Activated naive CD4-positive, alpha-beta T cell treated with anti-CD3 and anti-CD28 coated beads, Interleukin-2, amount 50 U/mL, for 24 hours (primary cell): ENCODE data around the gene PARM1.

Source experiments
- H3K27ac Mint-ChIP-seq: one replicate; pipeline ENCODE4 v1.8.0; 2021; ENCODE audit warnings: mild to moderate bottlenecking, mixed read lengths
- H3K27me3 Mint-ChIP-seq: one replicate; pipeline ENCODE4 v1.8.0; 2021; ENCODE audit warnings: mixed read lengths
- H3K36me3 Mint-ChIP-seq: one replicate; pipeline ENCODE4 v1.8.0; 2021; ENCODE audit warnings: mixed read lengths
- H3K4me1 Mint-ChIP-seq: one replicate; pipeline ENCODE4 v1.8.0; 2021; ENCODE audit warnings: mixed read lengths
- H3K4me3 Mint-ChIP-seq: one replicate; pipeline ENCODE4 v1.8.0; 2021; ENCODE audit warnings: mild to moderate bottlenecking, mixed read lengths
- H3K9me3 Mint-ChIP-seq: one replicate; pipeline ENCODE4 v1.8.0; 2021; ENCODE audit warnings: mixed read lengths

PARM1 gene

GRCh38 chr4:75053352-75053751 is 120.4 kb downstream of the PARM1 start:
- Mint-ChIP-seq H3K4me3 (no peak overlapping the region), H3K27me3 (no peaks in the 10 kb centered on the region), H3K9me3 (no peaks in the 10 kb centered on the region), H3K27ac (no peak overlapping the region), H3K36me3 (no peaks in the 10 kb centered on the region), H3K4me1 (no peaks in the 10 kb centered on the region)

GRCh38 chr4:75054078-75054477 is 121.2 kb downstream of the PARM1 start:
- Mint-ChIP-seq H3K4me1 (no peaks in the 10 kb centered on the region), H3K4me3 (no peak overlapping the region), H3K27me3 (no peaks in the 10 kb centered on the region), H3K36me3 (no peaks in the 10 kb centered on the region), H3K9me3 (no peaks in the 10 kb centered on the region), H3K27ac (no peak overlapping the region)

GRCh38 chr4:75056277-75056676 is 123.4 kb downstream of the PARM1 start:
- H3K4me1 Mint-ChIP-seq, result no peaks in the 10 kb centered on the region

GRCh38 chr4:75057369-75057768 is 124.5 kb downstream of the PARM1 start:
- H3K27ac Mint-ChIP-seq, result no peak overlapping the region
- H3K4me3 Mint-ChIP-seq, result no peak overlapping the region
- H3K4me1 Mint-ChIP-seq, result no peaks in the 10 kb centered on the region
- H3K9me3 Mint-ChIP-seq, result no peaks in the 10 kb centered on the region
- no peaks in the 10 kb centered on the region for H3K36me3 Mint-ChIP-seq
- no peaks in the 10 kb centered on the region for H3K27me3 Mint-ChIP-seq

More at GRCh38 chr4:75056277-75056676, 123.4 kb downstream of the PARM1 start:
- no peaks in the 10 kb centered on the region for H3K9me3 Mint-ChIP-seq
- no peaks in the 10 kb centered on the region for H3K27me3 Mint-ChIP-seq
- H3K36me3 Mint-ChIP-seq, result no peaks in the 10 kb centered on the region
- H3K27ac Mint-ChIP-seq, result no peak overlapping the region
- H3K4me3 Mint-ChIP-seq, result no peak overlapping the region

GRCh38 chr4:75058486-75058885 is 125.6 kb downstream of the PARM1 start:
- Mint-ChIP-seq H3K4me3 (no peak overlapping the region), H3K27me3 (no peaks in the 10 kb centered on the region), H3K36me3 (no peaks in the 10 kb centered on the region), H3K27ac (no peak overlapping the region), H3K9me3 (no peaks in the 10 kb centered on the region), H3K4me1 (no peaks in the 10 kb centered on the region)

GRCh38 chr4:75063433-75063832 is 130.5 kb downstream of the PARM1 start:
- no peak overlapping the region for H3K27ac Mint-ChIP-seq
- H3K4me1 Mint-ChIP-seq, result no peaks in the 10 kb centered on the region
- no peaks in the 10 kb centered on the region for H3K36me3 Mint-ChIP-seq
- no peak overlapping the region for H3K4me3 Mint-ChIP-seq
- H3K27me3 Mint-ChIP-seq, result no peaks in the 10 kb centered on the region
- no peaks in the 10 kb centered on the region for H3K9me3 Mint-ChIP-seq

- Mint-ChIP-seq H3K9me3 (no peaks in the 10 kb centered on the region), H3K27ac (no peak overlapping the region), H3K4me3 (no peak overlapping the region), H3K27me3 (no peaks in the 10 kb centered on the region), H3K36me3 (no peaks in the 10 kb centered on the region), H3K4me1 (no peaks in the 10 kb centered on the region)
These were observed 133.0 kb downstream of the PARM1 start for GRCh38 chr4:75065909-75066308.

- no peak overlapping the region for H3K27ac Mint-ChIP-seq
- H3K27me3 Mint-ChIP-seq, result no peaks in the 10 kb centered on the region
- no peak overlapping the region for H3K4me3 Mint-ChIP-seq
- H3K9me3 Mint-ChIP-seq, result no peaks in the 10 kb centered on the region
- H3K4me1 Mint-ChIP-seq, result no peaks in the 10 kb centered on the region
- H3K36me3 Mint-ChIP-seq, result no peaks in the 10 kb centered on the region
These were observed 136.7 kb downstream of the PARM1 start for GRCh38 chr4:75069493-75070074.

- Mint-ChIP-seq H3K36me3 (no peaks in the 10 kb centered on the region), H3K27me3 (no peaks in the 10 kb centered on the region), H3K4me3 (no peak overlapping the region), H3K9me3 (no peaks in the 10 kb centered on the region), H3K27ac (no peak overlapping the region), H3K4me1 (no peaks in the 10 kb centered on the region)
These were observed 138.4 kb downstream of the PARM1 start for GRCh38 chr4:75071317-75071716.

GRCh38 chr4:75080888-75081287 is 148.0 kb downstream of the PARM1 start:
- H3K9me3 Mint-ChIP-seq, result peaks cover 7% of the 10 kb centered on the region
- no peaks in the 10 kb centered on the region for H3K4me1 Mint-ChIP-seq
- H3K4me3 Mint-ChIP-seq, result no peak overlapping the region
- H3K36me3 Mint-ChIP-seq, result no peaks in the 10 kb centered on the region
- no peak overlapping the region for H3K27ac Mint-ChIP-seq
- peaks cover 2% of the 10 kb centered on the region for H3K27me3 Mint-ChIP-seq

- H3K4me3 Mint-ChIP-seq, result no peak overlapping the region
- H3K27me3 Mint-ChIP-seq, result peaks cover 2% of the 10 kb centered on the region
- H3K4me1 Mint-ChIP-seq, result no peaks in the 10 kb centered on the region
- H3K27ac Mint-ChIP-seq, result no peak overlapping the region
- peaks cover 7% of the 10 kb centered on the region for H3K9me3 Mint-ChIP-seq
- H3K36me3 Mint-ChIP-seq, result no peaks in the 10 kb centered on the region
These were observed 148.6 kb downstream of the PARM1 start for GRCh38 chr4:75081561-75081960.

- Mint-ChIP-seq H3K27me3 (no peaks in the 10 kb centered on the region), H3K4me1 (no peaks in the 10 kb centered on the region), H3K4me3 (no peak overlapping the region), H3K36me3 (no peaks in the 10 kb centered on the region), H3K9me3 (peaks cover 5% of the 10 kb centered on the region), H3K27ac (no peak overlapping the region)
These were observed 154.5 kb downstream of the PARM1 start for GRCh38 chr4:75087416-75087815.

GRCh38 chr4:75087865-75088264 is 154.9 kb downstream of the PARM1 start:
- Mint-ChIP-seq H3K27ac (no peak overlapping the region), H3K9me3 (peaks cover 5% of the 10 kb centered on the region), H3K36me3 (no peaks in the 10 kb centered on the region), H3K4me3 (no peak overlapping the region), H3K4me1 (no peaks in the 10 kb centered on the region), H3K27me3 (no peaks in the 10 kb centered on the region)

GRCh38 chr4:75089206-75089605 is 156.3 kb downstream of the PARM1 start:
- Mint-ChIP-seq H3K27me3 (no peaks in the 10 kb centered on the region), H3K36me3 (no peaks in the 10 kb centered on the region), H3K9me3 (peaks cover 11% of the 10 kb centered on the region), H3K27ac (no peak overlapping the region), H3K4me1 (no peaks in the 10 kb centered on the region), H3K4me3 (no peak overlapping the region)

- H3K36me3 Mint-ChIP-seq, result no peaks in the 10 kb centered on the region
These were observed 166.4 kb downstream of the PARM1 start for GRCh38 chr4:75099321-75099720.

More at GRCh38 chr4:75099321-75099720, 166.4 kb downstream of the PARM1 start:
- Mint-ChIP-seq H3K9me3 (peaks cover 36% of the 10 kb centered on the region), H3K27ac (no peak overlapping the region), H3K4me1 (no peaks in the 10 kb centered on the region), H3K4me3 (no peak overlapping the region), H3K27me3 (peaks cover 4% of the 10 kb centered on the region)
